Esophagus muscularis mucosa (tissue), 4 donors: ENCODE data around the gene AFAP1.

Experiments
- EP300 ChIP-seq: sonication (generic); formaldehyde crosslinking; IDR thresholded peaks from one replicate; pipeline ENCODE4 v1.6.1; 2017; ENCODE audit warnings: antibody characterized with exemption
- POLR2A ChIP-seq: fragments of 450-650 bp; IDR thresholded peaks from one replicate; pipeline ENCODE4 v1.6.1; 2017; ENCODE audit warnings: antibody characterized with exemption, moderate library complexity, mild to moderate bottlenecking, low read depth
- POLR2AphosphoS5 ChIP-seq, 2 donors: sonication (generic); formaldehyde crosslinking; IDR thresholded peaks; one replicate each; pipeline ENCODE4 v1.6.1; 2017; ENCODE audit warnings: antibody characterized with exemption in 2 of 2
- TF ChIP-seq, protein P1 (sequence below), 3 experiments: fragments of 200-600 bp in 2 of 3; fragments of 450-650 bp in 1 of 3; sonication (generic) in 2 of 3; IDR thresholded peaks; one replicate each; pipeline ENCODE4 v1.5.1; 2017 to 2019; ENCODE audit warnings: antibody characterized with exemption in 3 of 3, mild to moderate bottlenecking in 2 of 3, moderate library complexity in 1 of 3

DNA sequence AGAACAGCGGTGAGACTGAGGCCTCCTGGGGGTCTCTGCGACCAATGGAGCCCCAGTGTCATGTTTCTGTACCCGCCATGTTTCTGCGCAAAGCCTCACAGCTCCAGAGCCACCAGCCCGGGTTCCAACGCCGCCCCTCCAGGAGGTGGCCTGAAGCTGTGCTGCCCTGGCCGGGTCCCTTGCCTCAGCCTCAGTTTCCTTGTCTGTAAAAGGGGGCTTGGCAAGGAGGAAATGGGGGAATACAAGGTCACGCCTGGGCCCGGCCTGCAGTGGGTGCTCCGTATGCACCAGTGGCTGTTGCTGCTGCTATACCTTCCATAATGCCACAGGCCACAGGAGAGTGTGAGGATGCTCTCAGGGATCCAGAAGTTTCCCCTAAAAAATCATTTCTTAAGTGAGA is 229.5 kb downstream of the AFAP1 start:
- TF ChIP-seq POLR2A: no peak
- TF ChIP-seq POLR2AphosphoS5 (IDR thresholded peaks at IDR 0.05): no peak
- TF ChIP-seq, protein P1, sequence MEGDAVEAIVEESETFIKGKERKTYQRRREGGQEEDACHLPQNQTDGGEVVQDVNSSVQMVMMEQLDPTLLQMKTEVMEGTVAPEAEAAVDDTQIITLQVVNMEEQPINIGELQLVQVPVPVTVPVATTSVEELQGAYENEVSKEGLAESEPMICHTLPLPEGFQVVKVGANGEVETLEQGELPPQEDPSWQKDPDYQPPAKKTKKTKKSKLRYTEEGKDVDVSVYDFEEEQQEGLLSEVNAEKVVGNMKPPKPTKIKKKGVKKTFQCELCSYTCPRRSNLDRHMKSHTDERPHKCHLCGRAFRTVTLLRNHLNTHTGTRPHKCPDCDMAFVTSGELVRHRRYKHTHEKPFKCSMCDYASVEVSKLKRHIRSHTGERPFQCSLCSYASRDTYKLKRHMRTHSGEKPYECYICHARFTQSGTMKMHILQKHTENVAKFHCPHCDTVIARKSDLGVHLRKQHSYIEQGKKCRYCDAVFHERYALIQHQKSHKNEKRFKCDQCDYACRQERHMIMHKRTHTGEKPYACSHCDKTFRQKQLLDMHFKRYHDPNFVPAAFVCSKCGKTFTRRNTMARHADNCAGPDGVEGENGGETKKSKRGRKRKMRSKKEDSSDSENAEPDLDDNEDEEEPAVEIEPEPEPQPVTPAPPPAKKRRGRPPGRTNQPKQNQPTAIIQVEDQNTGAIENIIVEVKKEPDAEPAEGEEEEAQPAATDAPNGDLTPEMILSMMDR (IDR thresholded peaks at IDR 0.05): no peak
- TF ChIP-seq EP300: no peak
